BE2C (cell line): Measurements from ENCODE around the gene ARHGAP28.

Source experiments
- DNase-seq: peaks from one replicate; pipeline ENCODE4 v3.0.0-alpha.2; 2020
- H3K27me3 ChIP-seq: fragments of 250-450 bp; sonication (Bioruptor Pico); 2 replicates; pipeline ENCODE4 v1.5.1; 2020; ENCODE audit warnings: mild to moderate bottlenecking
- H3K36me3 ChIP-seq: fragments of 250-450 bp; sonication (Bioruptor Pico); 2 replicates; pipeline ENCODE4 v1.5.1; 2020; ENCODE audit warnings: mild to moderate bottlenecking
- H3K4me1 ChIP-seq: fragments of 250-450 bp; sonication (Bioruptor Pico); 2 replicates; pipeline ENCODE4 v1.5.1; 2020
- H3K4me3 ChIP-seq: 2 replicates; pipeline ENCODE4 v1.5.1; 2011; ENCODE audit warnings: low read depth, low read length
- H3K9me3 ChIP-seq: fragments of 250-450 bp; sonication (Bioruptor Pico); 2 replicates; pipeline ENCODE4 v1.5.1; 2020
- CTCF ChIP-seq: IDR thresholded peaks from 2 replicates; pipeline ENCODE4 v1.5.1; 2012; ENCODE audit warnings: mild to moderate bottlenecking, low read depth, low read length

ARHGAP28 gene

GRCh38 chr18:6708890-6709289 is 20.6 kb upstream of the ARHGAP28 start:
- Histone ChIP-seq H3K4me3 (no peak overlapping the region), H3K36me3 (no peaks in the 10 kb centered on the region), H3K4me1 (no peaks in the 10 kb centered on the region), H3K9me3 (no peaks in the 10 kb centered on the region), H3K27me3 (no peaks in the 10 kb centered on the region)
- no peak for TF ChIP-seq CTCF
- no peak for DNase-seq

DNA sequence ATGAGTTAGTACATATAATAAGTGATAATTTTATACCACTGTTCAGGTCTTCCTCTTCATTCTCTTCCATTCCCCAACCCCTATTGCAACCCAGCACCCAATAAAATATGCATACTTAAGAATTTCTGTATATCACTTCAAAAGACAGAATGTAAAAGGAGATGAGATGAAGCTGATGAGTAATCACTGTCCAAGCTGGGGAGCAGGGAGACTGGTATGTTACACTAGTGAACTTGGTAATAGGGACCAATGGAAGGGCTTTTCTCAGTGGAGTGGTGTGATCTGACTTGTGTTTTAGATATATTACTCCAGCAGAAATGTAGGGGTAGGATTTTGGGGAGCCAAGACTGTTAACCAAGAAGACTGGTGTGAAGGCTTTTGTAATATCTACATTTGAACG is 18.0 kb upstream of the ARHGAP28 start:
- Histone ChIP-seq H3K9me3 (no peaks in the 10 kb centered on the region), H3K4me1 (no peaks in the 10 kb centered on the region), H3K36me3 (no peaks in the 10 kb centered on the region), H3K4me3 (no peak overlapping the region), H3K27me3 (no peaks in the 10 kb centered on the region)
- DNase-seq, result no peak
- TF ChIP-seq CTCF, result no peak

- no peak for TF ChIP-seq CTCF
- DNase-seq, result no peak
- no peaks in the 10 kb centered on the region for H3K27me3 ChIP-seq
- H3K9me3 ChIP-seq, result no peaks in the 10 kb centered on the region
- H3K4me1 ChIP-seq, result no peaks in the 10 kb centered on the region
- H3K4me3 ChIP-seq, result no peak overlapping the region
- H3K36me3 ChIP-seq, result no peaks in the 10 kb centered on the region
These were observed 17.1 kb upstream of the ARHGAP28 start for GRCh38 chr18:6712401-6712800.

GRCh38 chr18:6714010-6714409 is 15.5 kb upstream of the ARHGAP28 start:
- no peak for TF ChIP-seq CTCF
- no peaks in the 10 kb centered on the region for H3K9me3 ChIP-seq
- H3K36me3 ChIP-seq, result no peaks in the 10 kb centered on the region
- H3K27me3 ChIP-seq, result no peaks in the 10 kb centered on the region
- H3K4me1 ChIP-seq, result no peaks in the 10 kb centered on the region
- H3K4me3 ChIP-seq, result no peak overlapping the region
- DNase-seq, result no peak

GRCh38 chr18:6718267-6718666 is 11.2 kb upstream of the ARHGAP28 start:
- Histone ChIP-seq H3K4me1 (no peaks in the 10 kb centered on the region), H3K36me3 (no peaks in the 10 kb centered on the region), H3K27me3 (no peaks in the 10 kb centered on the region), H3K9me3 (no peaks in the 10 kb centered on the region), H3K4me3 (no peak overlapping the region)
- no peak for DNase-seq
- TF ChIP-seq CTCF, result no peak

DNA sequence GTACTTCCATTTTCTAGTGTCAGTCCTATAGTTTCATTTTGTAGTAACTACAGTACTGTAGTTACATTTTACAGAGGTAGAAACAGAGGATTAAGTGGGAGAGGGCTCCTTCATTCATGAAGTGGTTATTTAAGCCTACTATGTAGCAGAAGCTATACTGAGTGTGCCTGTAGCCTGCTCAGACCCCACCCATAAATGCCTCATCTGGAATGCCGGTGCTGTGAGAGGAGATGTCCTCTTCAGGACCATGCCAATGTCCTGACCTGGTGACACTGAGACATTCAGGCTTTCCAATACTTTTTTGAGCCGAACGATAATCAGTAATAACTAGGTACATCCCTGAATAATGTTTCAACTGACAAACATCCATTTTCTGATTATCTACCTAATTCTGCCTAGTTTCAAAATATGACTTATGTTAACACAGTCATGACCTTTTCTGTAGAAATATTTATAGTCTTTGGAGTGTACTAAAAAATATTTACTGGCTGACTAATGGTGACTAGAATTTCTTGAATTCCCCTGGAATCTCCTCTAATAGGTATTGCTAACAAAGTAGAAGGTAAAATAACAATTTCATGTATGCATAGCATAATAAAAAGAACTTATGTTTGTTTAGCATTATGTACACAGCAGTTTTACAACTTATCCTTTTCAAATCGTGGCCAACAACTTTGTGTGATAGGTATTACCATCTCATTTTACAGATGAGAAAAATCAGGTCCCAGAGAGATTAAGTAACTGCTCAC is 10.2 kb upstream of the ARHGAP28 start:
- no peak for DNase-seq
- Histone ChIP-seq H3K4me1 (no peaks in the 10 kb centered on the region), H3K27me3 (no peaks in the 10 kb centered on the region), H3K4me3 (no peak overlapping the region), H3K9me3 (no peaks in the 10 kb centered on the region), H3K36me3 (no peaks in the 10 kb centered on the region)
- no peak for TF ChIP-seq CTCF
